ENCODE results near the gene BRAF.

Gene BRAF

GRCh38 chr7:140734729-140735128, 190.0 kb downstream of the BRAF start:
- no peak for TF ChIP-seq CTCF (conservative IDR thresholded peaks at IDR 0.05; ENCODE audit: control insufficient read depth, insufficient read depth, low read depth, low read length)
- no peak overlapping the region for H3K4me3 ChIP-seq (ENCODE audit: control insufficient read depth, low read depth, low read length)
- DNase-seq (ENCODE audit: low read depth), result no peak

DNA sequence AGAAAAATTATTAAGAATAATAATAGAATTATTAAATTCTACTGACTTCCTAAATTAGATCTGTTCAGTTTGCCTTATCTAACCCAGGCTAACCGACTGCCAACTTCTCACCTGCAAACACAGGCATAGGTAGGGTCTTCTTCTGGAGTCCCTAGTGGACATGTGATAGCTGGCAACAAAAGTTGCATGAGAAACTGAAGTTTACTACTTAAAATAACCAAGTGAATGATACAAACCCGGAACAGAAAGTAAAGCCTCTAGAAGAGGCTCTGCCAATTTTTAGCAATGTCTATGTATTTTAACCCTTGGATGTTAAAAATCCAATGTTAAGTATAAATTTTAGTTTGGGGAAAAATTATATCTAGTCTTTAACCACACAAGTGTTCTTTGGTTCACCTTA, 190.6 kb downstream of the BRAF start:
- no peak for TF ChIP-seq CTCF (conservative IDR thresholded peaks at IDR 0.05; ENCODE audit: control insufficient read depth, insufficient read depth, low read depth, low read length)
- no peak for DNase-seq (ENCODE audit: low read depth)
- H3K4me3 ChIP-seq (ENCODE audit: control insufficient read depth, low read depth, low read length), result no peak overlapping the region

GRCh38 chr7:140732416-140732815, 192.3 kb downstream of the BRAF start:
- TF ChIP-seq CTCF (conservative IDR thresholded peaks at IDR 0.05; ENCODE audit: control insufficient read depth, insufficient read depth, low read depth, low read length), result no peak
- no peak overlapping the region for H3K4me3 ChIP-seq (ENCODE audit: control insufficient read depth, low read depth, low read length)
- DNase-seq (ENCODE audit: low read depth), result no peak

DNA sequence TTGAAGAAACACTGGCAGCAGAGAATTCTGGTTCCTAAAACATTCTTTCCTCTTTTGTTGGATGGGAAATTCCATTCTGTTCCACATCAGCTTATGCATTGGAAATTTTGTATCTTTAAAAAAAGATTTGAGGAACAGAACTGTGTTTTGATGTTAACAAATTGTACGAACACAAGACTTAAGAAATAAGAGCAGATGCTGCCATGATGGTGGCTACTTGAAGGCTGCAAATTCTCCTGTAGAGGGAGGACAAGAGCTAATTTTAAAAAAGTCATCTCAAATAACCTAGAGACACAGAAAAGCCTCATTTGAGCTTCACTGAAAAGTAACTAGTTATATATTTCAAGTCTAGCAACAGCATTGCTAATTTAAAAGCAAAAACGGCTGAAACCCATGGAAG, 198.4 kb downstream of the BRAF start:
- DNase-seq (ENCODE audit: low read depth), result peak; percentile 42
- H3K4me3 ChIP-seq (ENCODE audit: control insufficient read depth, low read depth, low read length), result no peak overlapping the region
- peak; percentile 46 for TF ChIP-seq CTCF (conservative IDR thresholded peaks at IDR 0.05; ENCODE audit: control insufficient read depth, insufficient read depth, low read depth, low read length)

DNA sequence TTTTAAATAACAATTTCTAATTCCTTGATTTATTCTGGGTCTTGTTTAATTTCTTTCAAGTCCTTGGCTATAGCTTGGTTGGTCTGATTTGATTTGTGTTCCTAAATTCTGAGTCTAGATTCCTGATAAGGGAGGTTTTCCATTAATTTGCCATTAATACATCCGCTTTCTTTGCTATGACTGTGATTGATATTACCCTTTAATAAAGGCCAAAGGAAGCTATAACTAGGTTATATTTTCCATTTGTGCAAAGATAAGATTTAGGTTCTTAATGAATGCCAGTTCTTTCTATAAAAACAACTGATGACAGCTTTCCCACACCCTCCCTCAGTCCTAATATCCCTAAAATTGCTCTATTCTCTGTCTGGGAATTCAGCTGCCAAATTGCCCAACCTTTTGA, 200.0 kb downstream of the BRAF start:
- H3K4me3 ChIP-seq (ENCODE audit: control insufficient read depth, low read depth, low read length), result no peak overlapping the region
- TF ChIP-seq CTCF (conservative IDR thresholded peaks at IDR 0.05; ENCODE audit: control insufficient read depth, insufficient read depth, low read depth, low read length), result no peak
- DNase-seq (ENCODE audit: low read depth), result no peak

- no peak for DNase-seq (ENCODE audit: low read depth)
- no peak overlapping the region for H3K4me3 ChIP-seq (ENCODE audit: control insufficient read depth, low read depth, low read length)
- TF ChIP-seq CTCF (conservative IDR thresholded peaks at IDR 0.05; ENCODE audit: control insufficient read depth, insufficient read depth, low read depth, low read length), result no peak
Measured at GRCh38 chr7:140723574-140723973, 201.2 kb downstream of the BRAF start.

GRCh38 chr7:140723006-140723405, 201.7 kb downstream of the BRAF start:
- no peak for TF ChIP-seq CTCF (conservative IDR thresholded peaks at IDR 0.05; ENCODE audit: control insufficient read depth, insufficient read depth, low read depth, low read length)
- H3K4me3 ChIP-seq (ENCODE audit: control insufficient read depth, low read depth, low read length), result no peak overlapping the region
- no peak for DNase-seq (ENCODE audit: low read depth)
